GM18858 (cell line): ENCODE data around the gene LAMC3.

ENCODE experiments used
- ATAC-seq: cut with Tn5 transposase; IDR thresholded peaks from one replicate; pipeline ENCODE4 v1.9.1; 2021; ENCODE audit not compliant: unreplicated experiment

Gene LAMC3

DNA sequence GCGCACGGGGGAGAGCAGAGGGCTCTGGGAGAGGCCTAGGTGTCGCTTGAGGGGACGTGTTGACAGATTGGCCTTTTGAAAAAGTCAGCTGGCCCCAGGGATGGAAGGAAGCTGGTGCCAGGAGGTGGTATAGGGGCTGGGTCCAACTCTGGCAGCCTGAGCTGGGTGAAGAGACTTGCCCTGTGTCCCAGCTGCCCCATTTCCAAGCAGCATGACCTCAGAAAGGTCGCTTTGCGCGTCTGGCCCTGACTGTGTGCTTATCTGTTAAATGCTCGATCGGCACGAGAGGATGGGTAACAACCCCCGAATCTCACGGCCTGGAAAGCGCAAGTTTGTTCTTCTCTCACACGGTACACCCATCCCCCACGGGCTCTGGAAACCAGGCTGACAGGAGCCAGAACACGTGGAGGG, 31.2 kb upstream of the LAMC3 start:
- no peak for ATAC-seq

DNA sequence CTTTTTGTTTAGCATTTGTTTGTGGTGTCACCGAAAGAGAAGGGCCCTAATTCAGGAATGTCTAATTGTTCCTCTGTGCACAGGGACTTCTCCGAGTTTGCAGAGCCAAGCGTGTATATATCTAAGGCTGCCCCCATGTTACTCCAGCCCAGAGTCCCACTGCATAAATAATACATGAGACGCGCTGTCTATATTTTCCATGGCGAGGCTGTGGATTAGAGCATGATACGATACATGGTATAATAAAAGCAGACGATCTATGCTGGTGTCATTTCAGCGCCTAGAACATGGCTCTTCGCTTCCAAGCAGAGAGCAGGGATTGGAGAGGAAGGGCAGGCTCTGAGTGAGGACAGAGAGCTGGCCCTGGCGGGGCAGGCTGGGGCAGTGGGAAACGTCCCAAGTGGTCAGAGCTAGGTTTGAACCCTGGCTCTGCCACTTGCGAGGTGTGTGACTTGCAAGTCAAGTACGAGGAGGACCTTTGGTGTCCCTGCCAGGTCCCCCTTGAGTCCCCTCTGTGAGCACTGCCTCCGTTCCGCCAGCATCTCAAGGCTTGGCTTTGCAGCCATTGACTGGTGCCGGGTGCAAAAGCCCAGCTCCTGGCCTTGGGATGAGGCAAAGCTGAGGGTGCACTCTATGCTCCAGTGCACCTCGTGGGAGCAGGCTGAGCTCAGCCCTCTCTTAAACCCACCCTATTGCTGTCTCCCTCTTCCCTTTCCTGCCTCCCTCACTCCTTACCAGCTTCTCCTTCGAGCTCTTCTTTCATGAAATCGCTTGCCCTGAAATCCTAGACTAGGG, 29.2 kb upstream of the LAMC3 start:
- no peak for ATAC-seq

DNA sequence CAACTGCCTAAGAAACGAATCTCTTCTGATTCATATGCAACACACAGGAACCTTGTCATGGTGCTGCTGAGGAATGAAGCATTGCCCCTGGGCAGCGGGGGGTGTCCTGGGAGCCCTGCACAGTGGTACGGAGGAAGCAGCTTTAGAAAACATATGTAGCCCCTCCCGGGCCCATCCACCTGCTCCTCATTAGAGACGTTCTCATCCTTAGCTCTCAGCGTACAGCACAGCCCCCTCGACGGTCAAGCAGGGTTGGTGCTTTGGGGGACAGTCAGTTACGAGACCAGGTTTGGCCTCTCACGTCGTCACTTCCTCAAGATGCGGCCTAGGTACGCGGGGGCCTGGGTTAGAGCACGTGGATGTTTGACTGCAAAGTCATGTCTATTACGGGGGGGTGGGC, 28.4 kb upstream of the LAMC3 start:
- ATAC-seq, result no peak

DNA sequence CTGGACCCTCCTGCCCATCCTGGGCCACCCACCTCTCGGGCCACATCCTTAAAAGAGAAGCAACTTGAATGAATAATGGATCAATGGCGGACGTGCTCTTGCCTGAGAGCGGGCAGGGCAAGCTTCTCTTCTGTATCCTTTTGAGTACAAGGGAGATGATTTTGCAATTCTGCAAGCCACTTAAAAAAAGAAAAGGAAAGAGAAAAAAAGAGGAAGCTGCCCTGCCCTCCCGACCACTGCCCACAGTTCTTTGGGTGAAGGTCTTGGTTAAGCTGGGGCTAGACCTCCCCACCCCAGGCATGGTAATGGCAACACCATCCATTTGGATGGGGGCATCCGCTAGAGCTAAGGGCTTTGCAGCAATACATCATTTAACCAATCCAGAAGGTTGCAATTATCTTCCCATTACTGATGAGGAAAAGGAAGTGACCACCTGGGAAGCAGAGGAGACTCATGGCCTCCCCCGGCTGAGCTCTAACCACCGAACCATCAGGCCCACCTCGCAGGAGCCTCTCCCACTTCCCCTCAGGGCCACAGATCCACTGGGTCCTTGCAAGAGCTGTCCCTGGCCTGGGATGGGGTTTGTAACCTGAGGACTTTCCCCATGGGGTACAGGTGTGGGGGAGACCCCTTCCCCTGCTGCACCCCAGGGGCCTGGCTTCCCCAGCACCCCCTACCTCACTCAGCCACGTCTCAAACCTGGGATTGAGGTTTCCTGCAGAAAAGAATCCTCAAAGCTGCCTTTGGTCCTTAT, 27.8 kb upstream of the LAMC3 start:
- no peak for ATAC-seq

DNA sequence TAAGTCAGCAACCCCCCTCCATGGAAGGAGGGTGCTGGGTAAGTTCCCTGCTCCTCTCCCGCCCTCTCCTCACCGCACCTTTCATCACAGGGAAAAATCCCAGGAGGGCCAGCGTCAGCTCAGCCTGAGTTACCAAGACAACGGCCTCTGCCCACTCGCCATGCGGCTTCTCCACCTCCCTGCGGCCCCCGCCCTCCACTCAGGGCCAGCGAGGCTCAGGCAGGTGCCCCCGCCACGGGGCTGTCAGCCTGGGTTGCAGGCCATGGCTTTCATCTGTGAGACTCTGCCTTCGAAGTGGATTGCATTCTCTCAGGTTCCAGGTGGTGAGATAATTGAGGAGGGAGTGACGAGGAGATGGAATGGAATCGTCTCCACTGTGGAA, 27.2 kb upstream of the LAMC3 start:
- no peak for ATAC-seq

DNA sequence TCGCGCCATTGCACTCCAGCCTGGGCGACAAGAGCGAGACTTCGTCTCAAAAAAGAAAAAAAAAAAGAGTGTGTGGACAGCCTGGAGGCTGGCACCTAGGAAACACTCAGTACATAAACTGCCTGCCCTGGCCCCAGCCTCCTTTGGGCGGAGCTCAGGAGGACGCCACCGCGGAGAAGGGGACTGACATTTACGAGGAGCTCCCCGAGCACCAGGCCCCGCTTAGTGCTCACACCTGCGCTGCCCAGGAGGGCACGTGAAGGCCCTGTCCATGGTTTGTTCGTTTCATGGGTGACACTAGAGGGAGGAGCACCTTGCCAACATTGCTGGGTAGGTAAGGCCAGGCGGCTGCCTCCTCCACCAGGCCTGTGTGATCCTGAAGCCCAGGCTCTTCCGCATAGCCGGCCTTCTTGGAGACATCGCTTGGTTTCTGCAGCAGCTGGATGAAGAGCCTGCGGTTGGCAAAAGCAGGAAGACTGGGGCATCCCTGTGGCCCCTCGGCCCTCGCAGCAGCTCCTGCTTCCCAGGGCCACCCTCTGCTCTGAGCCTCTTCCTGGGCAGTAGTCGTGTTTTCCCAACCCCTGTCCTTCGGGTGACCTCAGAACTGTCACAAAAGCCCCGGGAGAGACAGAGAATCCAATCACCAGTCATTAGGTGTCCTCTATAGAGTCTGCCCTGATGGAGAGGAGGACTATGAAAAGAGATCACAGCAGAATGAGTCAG, 26.2 kb upstream of the LAMC3 start:
- no peak for ATAC-seq

DNA sequence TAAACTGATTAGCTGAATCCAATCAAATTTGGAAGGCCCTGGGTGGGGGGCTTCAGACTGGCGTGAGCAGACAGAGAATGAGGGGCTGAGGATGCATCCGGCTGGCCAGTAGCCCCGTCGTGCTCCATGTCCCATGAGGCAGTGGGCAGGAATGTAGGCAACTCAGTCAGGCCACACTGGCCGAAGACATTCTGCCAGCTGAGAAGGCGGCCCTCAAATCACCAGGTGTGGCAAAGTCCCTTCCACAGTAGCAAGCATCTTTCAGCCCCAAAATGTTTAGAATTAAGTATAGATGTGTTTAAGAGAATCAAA, 25.7 kb upstream of the LAMC3 start:
- ATAC-seq, result no peak

DNA sequence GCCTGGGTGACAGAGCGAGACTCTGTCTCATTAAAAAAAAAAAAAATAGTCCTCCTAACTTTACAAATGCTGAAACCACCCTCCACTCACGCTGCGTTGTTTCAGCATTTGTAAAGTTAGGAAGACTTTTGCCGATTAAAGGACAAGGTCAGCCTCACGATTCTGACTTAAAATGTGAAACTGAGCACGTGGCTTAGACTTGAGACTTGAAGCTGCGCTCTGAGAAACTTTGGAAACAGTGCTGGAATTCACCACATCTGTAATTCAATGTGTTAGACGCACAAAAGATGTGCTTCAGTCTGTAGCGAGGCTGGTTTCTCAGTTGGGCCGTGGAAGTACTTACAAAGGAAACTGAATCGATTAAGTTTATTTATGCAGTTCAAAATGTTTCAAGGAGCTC, 25.0 kb upstream of the LAMC3 start:
- no peak for ATAC-seq

DNA sequence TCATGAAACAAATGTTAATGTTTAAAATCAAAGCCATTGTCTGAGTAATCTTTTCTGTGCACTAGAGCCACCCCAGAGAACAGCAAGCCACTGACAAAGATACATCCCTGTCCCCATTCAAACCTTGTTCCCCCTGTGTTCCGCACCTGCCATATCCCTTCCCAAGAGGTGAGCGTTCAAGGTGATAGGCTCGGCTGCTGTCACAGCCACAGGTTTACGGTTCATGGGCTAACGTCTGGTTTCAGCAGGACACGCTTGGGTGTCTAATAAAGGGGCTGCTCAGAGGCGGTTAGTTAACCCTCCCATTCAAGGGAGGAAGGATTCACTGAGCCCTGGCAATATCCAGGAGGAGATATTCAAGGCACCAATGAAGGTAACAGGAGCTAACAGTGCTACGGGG, 24.5 kb upstream of the LAMC3 start:
- no peak for ATAC-seq

DNA sequence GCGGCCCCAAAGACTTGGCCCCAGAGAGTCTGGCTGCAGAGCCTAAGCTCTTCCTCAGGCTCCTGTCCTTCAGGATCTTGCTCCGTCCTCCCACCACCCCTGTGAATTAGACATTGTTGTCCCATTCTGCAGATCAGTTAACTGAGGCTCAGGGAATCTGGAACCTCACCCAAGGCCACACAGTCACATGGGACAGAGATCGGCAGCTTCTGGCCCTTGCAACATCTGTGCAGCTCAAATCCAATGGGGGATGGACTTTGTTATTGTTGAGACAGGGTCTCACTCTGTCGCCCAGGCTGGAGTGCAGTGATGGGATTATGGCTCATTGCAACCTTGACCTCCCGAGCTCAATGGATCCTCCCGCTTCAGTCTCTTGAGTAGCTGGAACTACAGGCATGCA, 23.9 kb upstream of the LAMC3 start:
- ATAC-seq, result no peak

DNA sequence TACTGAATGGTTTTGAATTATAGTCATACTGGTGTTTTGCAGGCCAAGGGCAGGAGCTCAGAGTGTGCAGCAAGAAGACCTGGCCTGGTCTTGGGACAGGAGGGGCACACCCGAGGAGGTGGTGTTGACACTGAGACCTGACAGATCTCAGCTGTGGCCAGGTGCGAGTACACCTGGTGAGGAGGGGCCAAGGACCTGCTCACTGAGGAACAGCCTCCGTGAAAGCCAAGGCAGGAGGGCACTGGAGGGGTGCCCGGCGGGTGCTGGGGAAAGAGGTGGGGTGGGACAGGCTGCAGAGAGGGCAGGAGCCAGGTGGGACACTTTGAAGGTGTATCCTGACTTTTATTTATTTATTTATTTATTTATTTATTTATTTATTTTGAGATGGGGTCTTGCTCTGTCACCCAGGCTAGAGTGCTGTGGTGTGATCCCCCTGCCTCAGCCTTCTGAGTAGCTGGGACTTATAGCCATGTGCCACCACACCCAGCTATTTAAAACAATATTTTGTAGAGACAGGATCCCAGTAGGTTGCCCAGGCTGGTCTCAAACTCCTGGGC, 23.3 kb upstream of the LAMC3 start:
- no peak for ATAC-seq

DNA sequence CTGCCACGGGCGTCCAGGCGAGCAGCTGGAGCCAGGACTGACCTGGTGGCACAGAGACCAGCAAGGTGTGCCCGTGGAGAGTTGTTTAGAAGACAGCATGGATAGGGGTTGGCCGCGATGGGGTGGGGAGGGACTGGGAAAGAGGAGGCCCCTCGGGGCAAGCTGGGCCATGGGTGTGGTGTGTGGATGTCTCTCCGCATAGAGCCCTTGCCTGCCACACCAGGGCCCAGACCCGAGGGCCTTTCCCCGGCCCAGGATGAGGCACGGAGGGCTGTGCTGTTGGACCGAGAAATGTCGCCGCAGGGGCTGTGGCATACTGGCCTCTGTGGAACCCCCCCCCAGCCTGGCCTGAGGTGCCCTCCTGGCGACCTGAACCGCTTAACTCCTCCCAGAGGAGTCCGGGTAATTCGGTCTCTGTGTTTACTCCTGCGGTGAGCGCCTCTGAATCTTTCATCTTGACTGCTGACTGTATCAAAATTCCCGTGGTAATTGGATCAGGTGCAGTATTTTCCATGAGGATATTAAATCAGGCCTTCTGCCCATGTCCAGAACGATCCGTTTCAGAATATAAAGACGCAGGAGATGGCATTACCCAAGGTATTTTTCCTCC, 22.5 kb upstream of the LAMC3 start:
- ATAC-seq, result no peak

DNA sequence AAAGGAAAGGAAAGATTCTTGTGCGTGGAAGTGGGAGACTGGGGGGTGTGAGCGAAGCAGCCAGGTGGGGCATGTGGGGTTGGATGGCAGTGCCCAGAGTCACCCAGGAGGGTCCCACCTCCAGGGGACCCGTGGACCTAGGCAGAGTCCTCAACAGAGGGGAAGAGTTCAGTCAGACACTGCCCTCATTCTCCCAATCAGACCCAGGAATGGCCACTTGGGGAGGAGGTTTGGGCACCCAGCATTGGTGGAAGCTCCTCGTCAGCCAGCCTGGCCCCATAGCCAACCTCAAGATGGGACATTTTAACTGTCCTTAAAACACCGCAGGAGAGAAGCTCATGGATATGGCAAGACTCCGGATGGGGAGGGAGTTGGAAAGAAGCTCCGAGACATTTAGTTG, 21.9 kb upstream of the LAMC3 start:
- no peak for ATAC-seq

DNA sequence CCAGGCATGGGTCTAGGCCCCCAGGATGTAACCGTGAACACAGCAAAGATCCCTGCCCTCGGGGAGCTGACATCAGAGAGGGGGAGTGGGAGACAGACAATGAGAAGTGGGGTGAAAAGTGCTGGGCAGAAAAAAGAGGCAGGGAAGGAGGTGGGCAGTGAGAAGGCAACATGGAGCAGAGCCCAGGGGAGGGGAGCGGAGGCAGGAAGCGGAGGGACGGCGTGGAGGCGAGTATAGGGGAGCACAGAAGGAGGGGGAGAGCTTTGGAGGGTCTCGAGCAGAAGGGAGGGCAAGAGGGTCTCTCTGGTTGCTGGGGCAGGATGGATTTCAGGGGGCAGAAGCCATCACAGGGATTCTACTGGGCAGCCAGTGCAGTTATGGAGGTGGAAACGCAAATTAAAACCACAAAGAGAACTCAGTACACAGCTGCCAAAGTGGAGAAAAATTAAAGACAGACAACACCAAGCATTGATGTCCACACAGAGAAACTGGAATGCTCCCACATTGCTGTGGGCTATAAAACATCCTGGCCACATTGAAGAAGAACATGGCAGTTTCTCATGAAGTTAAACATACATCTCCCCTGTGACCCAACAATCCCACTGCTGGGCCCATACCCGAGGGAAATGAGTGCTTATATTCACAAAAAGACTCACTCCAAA, 21.1 kb upstream of the LAMC3 start:
- ATAC-seq, result no peak

DNA sequence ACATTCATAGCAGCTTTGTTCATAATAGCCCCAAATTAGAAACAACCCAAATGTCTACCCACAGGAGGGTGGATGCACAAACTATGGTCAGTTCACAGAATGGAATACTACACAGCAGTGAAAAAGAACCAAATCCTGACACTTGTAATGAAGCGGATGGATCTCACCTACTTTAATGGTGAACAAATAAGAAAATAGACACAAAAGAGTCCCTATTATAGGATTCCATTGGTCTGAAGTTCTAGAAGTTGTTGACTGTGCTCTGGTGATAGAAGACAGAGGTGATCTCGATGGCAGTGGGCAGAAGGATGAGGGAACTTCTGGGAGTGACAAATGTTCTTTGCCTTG, 20.6 kb upstream of the LAMC3 start:
- no peak for ATAC-seq

DNA sequence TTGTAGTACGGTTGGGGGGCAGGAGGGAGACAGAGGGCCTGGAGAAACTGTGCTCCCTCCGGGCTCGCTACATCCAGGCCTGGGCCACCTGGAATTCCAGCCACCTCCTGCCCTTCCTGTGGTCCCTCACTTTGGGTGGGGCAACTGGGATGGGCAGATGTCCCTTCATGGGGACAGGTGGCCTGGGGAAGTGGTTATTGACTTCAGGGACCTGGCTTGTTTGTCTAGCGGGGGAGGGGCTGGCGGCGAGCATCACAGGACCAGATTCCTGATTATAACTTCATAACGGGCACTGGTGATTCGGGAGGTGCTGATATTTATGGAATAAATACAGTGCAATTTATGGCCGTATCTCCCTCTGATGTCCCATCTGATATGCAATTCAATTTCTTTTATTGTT, 20.1 kb upstream of the LAMC3 start:
- no peak for ATAC-seq

DNA sequence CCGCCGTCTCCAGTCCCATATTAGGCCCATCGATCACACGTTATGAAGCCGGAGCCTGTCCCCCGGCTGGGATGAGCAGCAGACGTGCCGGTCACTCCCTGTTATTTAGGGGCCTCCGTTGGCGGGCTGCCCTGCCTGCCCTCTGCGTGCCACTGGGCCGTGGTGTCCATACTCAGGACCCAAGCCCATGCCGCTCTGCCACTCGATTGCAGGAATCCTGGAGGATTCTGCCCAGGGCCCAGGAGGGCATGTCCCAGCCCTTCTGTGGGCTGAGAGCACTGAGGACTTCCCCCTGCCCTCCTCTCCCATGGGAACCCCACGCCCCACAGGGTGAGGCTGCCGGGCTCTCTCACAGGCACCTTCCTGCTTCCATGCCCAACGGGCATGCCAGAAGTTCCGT, 19.6 kb upstream of the LAMC3 start:
- ATAC-seq, result no peak

DNA sequence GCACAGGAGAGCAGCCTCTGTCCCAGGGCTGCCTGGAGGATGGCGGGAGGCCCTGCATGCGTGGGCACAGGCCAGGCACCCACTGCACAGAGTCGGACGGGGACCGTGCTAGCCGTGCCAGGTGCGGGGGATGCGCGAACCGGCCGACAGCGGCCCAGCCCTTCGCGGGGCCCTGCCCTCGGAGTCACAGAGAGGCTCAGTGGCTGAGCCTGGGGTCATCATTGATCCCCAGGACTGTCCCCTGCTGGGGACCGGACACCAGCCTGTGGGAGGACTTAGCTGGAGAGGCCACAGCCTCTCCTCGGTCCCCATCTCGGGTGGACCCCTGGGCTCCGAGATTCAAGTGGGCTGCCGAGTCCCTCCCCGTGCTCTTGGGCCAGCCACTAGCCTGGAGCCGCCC, 19.1 kb upstream of the LAMC3 start:
- ATAC-seq, result no peak

DNA sequence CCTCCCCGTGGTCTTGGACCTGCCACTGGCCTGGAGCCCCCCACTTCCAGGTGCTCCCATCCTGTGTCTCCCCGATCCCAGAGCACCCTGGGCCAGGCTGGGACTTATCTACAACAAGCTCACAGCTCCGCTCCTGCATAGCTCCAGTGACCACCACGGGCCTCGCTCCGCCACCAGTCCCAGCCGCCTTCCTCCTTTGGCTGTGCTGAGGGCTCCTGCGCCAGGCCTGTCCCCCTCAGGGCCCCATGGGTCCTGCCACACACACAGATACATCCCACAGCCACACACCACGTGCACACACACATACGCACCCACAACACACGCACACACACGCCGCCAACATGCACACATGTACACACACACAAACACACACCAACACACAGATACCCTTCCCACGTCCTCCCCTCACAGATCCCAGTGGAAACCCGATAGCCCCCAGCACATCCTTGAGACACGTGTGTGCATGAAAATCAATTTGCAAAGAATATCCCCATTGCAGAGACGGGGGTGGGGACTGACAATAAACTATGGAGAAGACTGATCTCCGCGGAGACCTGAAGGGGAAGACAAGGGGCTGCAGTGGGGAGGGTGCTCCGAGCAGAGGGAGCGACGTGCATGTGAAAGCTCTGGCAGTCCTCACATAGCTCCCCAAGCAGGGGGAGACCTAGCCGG, 18.5 kb upstream of the LAMC3 start:
- no peak for ATAC-seq

DNA sequence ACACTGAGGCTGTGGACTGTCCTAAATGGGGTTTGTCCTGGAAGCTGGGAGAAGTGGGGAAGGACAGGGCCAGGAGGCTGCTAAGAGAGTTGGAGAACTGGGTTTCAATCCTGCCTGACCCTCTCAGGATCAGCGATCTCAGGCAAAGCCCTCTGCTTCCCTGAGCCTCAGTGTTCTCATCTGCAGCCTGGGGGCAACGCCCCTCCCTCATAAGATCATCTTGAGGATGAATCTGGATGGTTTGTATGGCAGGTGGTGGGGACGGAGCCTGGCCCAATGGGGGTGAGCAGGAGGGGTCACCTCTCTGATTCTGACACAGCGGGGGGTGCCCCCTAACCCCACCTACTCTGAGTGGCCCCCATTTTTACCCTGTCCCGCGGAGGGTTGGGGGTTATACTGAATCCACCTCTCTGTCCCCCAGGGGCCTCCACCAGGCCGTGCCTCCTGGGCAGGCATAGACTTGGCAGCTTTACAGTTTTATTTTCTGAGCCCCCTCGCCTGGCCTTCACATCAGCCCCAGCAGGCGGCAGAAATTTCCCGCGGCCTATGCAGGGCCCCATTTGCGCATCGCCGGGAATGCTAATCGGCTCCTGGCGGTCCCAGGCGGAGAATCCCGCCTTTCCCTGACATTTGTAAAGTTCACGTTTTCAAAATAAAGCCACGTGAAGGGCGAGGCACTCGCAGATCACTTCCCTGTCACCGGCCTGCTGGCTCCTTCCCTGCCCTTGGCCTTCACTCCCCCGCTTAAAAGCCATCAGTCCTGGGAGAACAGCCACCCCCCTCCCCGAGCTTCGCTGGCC, 17.8 kb upstream of the LAMC3 start:
- ATAC-seq, result no peak
